ENCODE results near the gene DNAJC3.

The DNAJC3 gene

GRCh38 chr13:95740979-95741320, 64.0 kb downstream of the DNAJC3 start:
- TF ChIP-seq, protein P1, sequence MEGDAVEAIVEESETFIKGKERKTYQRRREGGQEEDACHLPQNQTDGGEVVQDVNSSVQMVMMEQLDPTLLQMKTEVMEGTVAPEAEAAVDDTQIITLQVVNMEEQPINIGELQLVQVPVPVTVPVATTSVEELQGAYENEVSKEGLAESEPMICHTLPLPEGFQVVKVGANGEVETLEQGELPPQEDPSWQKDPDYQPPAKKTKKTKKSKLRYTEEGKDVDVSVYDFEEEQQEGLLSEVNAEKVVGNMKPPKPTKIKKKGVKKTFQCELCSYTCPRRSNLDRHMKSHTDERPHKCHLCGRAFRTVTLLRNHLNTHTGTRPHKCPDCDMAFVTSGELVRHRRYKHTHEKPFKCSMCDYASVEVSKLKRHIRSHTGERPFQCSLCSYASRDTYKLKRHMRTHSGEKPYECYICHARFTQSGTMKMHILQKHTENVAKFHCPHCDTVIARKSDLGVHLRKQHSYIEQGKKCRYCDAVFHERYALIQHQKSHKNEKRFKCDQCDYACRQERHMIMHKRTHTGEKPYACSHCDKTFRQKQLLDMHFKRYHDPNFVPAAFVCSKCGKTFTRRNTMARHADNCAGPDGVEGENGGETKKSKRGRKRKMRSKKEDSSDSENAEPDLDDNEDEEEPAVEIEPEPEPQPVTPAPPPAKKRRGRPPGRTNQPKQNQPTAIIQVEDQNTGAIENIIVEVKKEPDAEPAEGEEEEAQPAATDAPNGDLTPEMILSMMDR (IDR thresholded peaks at IDR 0.05; ENCODE audit: extremely low read depth, missing control alignments) = no peak
- no peak for DNase-seq (ENCODE audit: low spot score)

DNA sequence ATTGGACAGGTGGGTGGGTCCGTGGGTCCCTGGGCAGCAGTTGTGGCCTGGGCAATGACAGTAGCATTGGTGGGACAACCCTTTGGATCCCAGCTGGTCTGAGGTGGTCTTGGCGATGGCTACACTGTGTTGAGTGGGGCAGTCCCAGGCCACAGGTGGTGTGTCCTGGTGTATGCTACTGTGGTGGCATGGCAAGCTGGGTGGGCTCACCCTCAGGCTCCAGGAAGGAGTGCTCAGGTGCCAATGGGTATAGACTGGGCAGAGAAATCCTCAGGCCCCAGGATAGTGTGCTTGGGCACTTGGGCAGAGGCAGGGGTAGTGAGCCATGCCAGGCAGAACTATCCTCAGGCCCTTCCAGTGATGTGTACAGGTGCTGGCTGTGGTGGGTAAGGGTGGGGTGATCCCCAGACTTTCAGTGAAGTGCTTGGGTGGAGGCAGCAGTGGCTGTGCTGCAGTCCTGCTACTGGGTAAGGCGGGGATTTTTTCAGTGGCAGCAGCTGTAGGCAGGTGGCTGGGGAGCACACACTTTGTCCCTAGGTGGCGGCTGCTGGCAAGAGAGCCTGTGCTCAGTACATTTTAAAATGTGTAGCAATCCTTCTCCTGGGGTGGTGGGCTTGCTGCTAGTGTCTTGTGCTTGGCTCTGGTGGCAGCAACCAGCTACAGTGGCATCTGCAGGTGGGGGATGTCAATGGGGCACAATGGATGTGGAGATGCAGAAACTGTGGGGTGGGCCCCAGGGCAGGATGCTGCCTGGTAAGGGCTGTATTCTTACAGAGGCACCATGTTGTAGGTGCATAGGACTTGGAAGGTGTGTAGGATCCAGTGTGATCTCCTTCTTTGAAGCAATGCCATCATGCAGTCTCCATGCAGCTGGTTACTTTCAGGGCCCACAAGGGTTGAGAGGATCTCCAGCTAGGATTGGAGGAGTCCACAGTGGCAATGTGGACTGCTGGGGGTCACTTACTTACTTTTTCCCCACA, 64.9 kb downstream of the DNAJC3 start:
- TF ChIP-seq, protein P1 (IDR thresholded peaks at IDR 0.05; ENCODE audit: extremely low read depth, missing control alignments) = no peak
- no peak for DNase-seq (ENCODE audit: low spot score)

DNA sequence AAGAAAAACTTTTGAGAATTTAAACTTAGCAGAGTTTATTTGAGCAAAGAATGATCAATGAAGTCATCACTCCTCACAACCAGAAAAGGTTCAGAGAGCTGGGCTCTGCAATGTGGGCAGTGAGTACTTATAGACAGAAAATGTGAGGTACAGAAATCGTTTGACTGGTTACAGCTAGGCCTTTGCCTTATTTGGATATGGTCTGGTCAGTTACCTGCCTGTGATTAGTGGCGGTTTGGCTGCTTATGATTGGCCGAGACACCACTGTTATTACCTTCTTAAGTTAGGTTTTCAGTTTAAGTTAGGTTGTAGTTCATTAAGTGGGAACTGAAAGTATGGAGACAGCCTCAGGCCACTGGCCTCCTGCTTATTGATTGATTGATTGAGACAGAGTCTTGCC, 66.3 kb downstream of the DNAJC3 start:
- TF ChIP-seq, protein P1 (IDR thresholded peaks at IDR 0.05; ENCODE audit: extremely low read depth, missing control alignments) = no peak
- DNase-seq (ENCODE audit: low spot score) = no peak

DNA sequence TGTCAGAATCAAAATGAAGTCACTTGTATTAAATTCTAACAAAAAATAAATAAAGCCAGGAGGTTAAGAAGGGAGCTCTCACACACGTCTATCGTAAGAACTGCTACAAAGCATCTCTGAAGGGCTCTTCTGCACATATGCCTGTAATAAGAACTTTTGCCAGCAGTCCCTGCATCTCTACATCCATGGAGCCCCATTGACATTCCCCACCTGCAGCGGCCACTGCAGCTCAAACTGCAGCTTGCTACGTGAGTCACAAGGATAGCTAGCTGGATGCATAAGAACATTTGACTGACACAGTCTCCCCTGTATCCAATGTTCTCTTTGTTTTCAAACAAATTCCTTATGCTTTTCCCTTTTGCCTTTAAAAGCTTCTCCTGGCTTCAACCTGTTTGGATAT, 68.3 kb downstream of the DNAJC3 start:
- no peak for DNase-seq (ENCODE audit: low spot score)
- TF ChIP-seq, protein P1 (IDR thresholded peaks at IDR 0.05; ENCODE audit: extremely low read depth, missing control alignments) = no peak

DNA sequence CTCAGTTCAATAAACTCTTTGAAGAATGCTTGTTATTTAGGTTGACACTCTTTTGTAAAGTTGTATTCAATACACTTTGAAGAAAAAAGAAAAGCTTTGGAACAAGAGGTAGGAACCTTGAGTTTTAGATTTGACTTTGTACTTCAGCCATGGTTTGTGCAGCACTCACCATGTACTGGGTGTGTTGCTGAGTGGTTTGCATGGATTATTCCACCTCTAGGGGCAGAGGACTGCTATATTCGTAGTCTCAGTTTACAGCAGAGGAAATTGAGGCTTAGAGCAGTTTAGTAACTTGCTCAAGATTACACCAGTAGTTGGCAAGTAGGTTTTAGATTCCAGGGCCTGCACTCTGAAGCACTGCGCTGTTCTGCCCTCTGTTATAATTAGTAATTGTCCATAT, 68.8 kb downstream of the DNAJC3 start:
- DNase-seq (ENCODE audit: low spot score) = no peak
- TF ChIP-seq, protein P1 (IDR thresholded peaks at IDR 0.05; ENCODE audit: extremely low read depth, missing control alignments) = no peak

DNA sequence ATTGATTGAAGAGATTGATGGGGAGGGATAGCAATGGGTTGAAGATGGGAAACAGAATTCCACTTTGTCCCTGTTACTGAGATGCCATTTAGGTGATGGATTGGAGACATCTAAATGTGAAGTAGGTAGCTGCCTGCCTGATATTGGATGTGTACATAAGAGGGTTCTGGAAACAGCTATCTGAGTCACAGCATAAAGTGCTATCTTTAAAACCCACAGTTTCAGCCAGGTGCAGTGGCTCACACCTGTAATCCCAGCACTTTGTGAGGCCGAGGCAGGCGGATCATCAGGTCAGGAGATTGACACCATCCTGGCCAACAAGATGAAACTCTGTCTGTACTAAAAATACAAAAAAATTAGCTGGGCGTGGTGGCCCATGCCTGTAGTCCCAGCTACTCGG, 72.6 kb downstream of the DNAJC3 start:
- TF ChIP-seq, protein P1 (IDR thresholded peaks at IDR 0.05; ENCODE audit: extremely low read depth, missing control alignments) = no peak
- DNase-seq (ENCODE audit: low spot score) = no peak

- TF ChIP-seq, protein P1 (IDR thresholded peaks at IDR 0.05; ENCODE audit: extremely low read depth, missing control alignments) = no peak
- DNase-seq (ENCODE audit: low spot score) = no peak
These were observed 75.7 kb downstream of the DNAJC3 start for GRCh38 chr13:95752677-95753076.

All from GM20000 (cell line).